SH-SY5Y (cell line): Measurements from ENCODE around the gene BARX1.

Source experiments
- GATA2 ChIP-seq: IDR thresholded peaks from 2 replicates; pipeline ENCODE4 v1.6.1; 2011; ENCODE audit warnings: mild to moderate bottlenecking, low read depth, low read length
- GATA3 ChIP-seq: IDR thresholded peaks from 2 replicates; pipeline ENCODE4 v1.6.1; 2011; ENCODE audit warnings: low read depth, mild to moderate bottlenecking, low read length, moderate library complexity

DNA sequence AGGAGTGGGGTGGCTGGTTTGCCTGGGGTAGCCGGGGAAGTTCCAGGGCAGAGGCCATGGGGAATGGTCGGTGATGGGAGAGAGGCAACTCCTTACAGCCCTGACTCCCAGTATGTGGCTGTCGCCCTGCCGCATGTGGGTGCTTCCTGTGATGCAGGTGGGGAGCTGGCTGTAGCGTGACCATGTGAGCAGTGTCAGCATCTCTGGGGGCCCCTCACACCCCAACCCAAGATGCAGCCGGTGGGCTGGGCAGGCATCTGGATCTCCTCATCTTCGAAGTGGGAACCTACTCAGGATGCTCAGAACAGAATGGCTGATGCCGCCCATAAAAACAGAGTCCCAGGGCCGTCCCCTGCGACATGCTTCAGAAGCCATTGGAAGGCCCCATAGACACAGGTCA, 45.0 kb downstream of the BARX1 start:
- TF ChIP-seq GATA3: no peak
- no peak for TF ChIP-seq GATA2
